HG02571 (cell line): Measurements from ENCODE around the gene DHX29.

Source experiments
- ATAC-seq: cut with Tn5 transposase; IDR thresholded peaks from one replicate; pipeline ENCODE4 v1.9.1; 2021; ENCODE audit warnings: mild to moderate bottlenecking, moderate library complexity; ENCODE audit not compliant: unreplicated experiment

DHX29 gene, protein sequence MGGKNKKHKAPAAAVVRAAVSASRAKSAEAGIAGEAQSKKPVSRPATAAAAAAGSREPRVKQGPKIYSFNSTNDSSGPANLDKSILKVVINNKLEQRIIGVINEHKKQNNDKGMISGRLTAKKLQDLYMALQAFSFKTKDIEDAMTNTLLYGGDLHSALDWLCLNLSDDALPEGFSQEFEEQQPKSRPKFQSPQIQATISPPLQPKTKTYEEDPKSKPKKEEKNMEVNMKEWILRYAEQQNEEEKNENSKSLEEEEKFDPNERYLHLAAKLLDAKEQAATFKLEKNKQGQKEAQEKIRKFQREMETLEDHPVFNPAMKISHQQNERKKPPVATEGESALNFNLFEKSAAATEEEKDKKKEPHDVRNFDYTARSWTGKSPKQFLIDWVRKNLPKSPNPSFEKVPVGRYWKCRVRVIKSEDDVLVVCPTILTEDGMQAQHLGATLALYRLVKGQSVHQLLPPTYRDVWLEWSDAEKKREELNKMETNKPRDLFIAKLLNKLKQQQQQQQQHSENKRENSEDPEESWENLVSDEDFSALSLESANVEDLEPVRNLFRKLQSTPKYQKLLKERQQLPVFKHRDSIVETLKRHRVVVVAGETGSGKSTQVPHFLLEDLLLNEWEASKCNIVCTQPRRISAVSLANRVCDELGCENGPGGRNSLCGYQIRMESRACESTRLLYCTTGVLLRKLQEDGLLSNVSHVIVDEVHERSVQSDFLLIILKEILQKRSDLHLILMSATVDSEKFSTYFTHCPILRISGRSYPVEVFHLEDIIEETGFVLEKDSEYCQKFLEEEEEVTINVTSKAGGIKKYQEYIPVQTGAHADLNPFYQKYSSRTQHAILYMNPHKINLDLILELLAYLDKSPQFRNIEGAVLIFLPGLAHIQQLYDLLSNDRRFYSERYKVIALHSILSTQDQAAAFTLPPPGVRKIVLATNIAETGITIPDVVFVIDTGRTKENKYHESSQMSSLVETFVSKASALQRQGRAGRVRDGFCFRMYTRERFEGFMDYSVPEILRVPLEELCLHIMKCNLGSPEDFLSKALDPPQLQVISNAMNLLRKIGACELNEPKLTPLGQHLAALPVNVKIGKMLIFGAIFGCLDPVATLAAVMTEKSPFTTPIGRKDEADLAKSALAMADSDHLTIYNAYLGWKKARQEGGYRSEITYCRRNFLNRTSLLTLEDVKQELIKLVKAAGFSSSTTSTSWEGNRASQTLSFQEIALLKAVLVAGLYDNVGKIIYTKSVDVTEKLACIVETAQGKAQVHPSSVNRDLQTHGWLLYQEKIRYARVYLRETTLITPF (N-terminal part only)

GRCh38 chr5:55307383-55308253 lies at the start of gene DHX29, which contains the start of gene MTREX:
Gene DHX29 (minus strand): TSS chr5:55307694. CDS start chr5:55307573, 121 bp downstream.
Gene MTREX (plus strand): TSS chr5:55307989. CDS start chr5:55308014, 25 bp downstream.
- ATAC-seq, result peak; percentile 90

DNA sequence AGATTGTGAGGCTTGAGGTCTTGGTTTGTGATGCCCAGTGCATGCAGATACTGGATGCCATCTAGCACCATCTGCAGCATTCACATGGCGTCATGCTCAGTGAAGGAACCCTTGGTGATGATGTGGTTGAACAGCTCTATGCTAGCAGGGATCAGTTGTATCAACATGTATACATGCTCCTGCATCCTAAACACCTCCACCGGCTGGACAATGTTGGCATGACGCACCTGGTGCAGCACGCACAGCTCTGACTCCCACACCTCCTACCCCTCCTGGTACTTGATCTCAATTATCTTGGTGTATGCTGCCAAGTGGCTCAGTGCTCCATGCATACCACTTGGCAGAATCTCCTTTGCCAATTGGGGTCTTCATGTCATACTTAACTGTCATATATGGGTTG lies 49.4 kb upstream of the DHX29 start:
- ATAC-seq, result no peak

- ATAC-seq, result no peak
These were observed 43.3 kb upstream of the DHX29 start for GRCh38 chr5:55350754-55351153.

- no peak for ATAC-seq
These were observed 40.3 kb upstream of the DHX29 start for GRCh38 chr5:55347786-55348185.

DNA sequence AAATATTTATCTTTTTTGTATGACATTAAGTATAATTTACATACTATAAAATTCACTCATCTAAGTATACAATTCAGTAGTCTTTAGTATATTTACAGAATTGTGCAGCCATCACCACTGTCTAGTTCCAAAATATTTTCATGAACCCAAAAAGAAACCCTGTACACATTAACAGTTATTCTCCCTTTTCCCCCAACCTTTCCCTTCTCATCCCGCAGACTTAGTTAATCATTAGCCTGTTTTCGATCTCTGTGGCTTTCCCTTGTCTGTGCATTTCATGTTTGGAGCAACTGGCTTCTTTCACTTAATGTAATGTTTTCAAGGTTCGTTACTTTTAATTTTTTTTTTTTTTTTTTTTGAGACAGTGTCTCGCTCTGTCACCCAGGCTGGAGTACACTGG lies 37.8 kb upstream of the DHX29 start:
- no peak for ATAC-seq

GRCh38 chr5:55344392-55344992 lies 37.0 kb upstream of the DHX29 start:
- ATAC-seq, result no peak

DNA sequence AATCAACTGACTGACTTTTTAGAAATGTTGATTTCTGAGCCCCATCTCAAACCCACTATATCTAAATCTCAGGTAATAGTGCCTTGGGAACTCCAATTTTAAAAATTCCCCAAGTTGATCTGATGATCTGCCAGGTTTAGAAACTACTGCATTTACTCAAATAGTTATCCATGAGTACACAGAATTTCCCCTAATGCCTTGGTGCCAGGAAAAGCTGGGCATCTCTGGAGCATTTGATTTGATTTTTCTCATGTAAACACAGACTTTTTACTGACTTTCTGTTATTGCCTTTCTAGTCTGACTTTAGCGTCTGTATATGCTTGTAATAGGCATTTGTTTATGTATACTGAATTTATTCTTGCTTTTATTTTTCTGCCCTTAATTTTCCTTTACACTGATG lies 36.1 kb upstream of the DHX29 start:
- ATAC-seq, result no peak

GRCh38 chr5:55343107-55343506 lies 35.6 kb upstream of the DHX29 start:
- no peak for ATAC-seq

DNA sequence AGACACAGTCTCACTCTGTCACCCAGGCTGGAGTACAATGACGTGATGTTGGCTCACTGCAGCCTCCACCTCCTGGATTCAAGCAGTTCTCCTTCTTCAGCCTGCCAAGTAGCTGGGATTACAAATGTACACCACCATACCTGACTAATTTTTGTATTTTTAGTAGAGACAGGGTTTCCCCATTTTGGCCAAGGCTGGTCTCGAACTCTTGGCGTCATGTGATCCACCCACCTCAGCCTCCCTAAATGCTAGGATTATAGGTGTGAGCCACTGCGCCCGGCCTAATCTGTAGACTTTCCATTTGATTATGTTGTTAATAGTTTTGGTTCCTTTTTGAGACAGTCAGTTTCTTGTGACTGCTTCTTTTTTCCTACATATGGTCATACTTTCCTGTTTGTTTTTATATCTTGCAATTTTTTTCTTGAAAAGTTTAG lies 31.3 kb upstream of the DHX29 start:
- ATAC-seq, result peak; percentile 56

- no peak for ATAC-seq
These were observed 30.7 kb upstream of the DHX29 start for GRCh38 chr5:55338092-55338613.

DNA sequence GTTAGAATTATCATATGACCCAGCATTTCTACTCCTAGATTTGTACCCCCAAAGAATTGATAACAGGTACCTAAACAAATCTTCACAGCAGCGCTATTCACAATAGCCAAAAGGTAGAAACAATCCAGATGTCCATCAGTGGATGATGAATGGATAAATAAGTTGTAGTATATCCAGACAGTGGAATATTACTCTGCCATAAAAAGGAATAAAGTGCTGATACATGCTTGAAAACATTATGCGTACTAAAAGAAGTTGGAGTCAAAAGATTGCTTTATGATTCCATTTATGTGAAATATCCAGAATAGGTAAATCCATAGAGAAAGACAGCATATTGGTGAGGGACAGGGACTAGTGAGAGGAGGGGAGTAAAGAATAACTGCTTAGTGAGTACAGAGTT lies 26.3 kb upstream of the DHX29 start:
- ATAC-seq, result no peak

DNA sequence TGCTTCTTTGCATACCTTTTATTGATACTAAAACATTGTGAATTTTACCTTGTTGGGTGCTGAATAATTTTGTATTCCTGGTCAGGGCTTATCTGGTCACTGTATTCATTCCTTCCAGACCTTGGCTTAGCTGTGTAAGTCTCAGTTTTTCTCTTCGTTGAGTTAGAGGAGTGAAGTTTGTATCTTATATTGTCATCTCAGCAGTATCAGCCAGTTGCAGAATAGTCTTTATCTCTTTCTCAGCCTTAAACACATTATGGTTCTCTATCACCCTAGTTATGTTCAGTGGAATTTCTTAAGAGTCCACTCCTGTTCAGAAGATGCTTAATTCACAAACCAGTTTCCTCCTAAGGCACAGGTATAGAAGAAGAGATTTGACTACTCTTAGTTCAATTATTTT lies 25.5 kb upstream of the DHX29 start:
- no peak for ATAC-seq

DNA sequence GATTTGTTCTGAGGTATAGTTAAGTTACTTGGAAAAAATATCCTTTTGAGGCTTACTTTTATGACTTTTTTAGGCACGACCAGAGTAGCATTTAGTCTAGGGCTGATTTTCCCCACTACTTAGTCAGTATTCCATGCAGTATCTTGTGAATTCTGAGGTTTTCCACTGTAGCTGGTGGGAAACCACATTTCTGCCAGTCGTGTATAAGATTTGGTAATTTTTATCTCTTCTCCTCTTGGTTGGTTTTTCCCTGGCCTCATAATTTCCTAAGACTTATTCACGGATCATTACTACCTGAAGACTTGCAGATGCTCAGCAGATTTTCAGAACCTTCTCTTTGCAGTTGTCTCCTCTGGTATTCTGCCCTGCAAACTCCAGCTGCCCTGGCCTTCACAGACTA lies 23.8 kb upstream of the DHX29 start:
- ATAC-seq, result no peak

DNA sequence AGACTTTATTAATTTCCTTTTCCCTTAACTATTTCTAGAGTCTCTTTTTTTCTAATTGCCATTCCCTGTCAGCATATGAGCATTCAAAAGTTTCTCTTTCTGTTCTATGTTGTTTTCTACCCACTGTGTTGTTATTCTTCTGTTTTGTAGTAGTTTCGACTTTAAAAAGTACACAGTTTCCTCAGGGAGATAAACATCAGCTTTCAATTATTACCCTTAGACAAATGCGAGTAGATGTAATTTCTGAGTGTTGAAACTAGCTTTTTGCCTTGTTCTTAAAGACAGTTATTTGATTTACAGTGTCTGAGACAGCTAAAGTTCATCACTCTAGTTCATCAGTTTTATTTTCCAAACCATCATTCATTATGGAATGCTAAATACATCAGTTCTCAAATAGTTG lies 19.8 kb upstream of the DHX29 start:
- no peak for ATAC-seq

DNA sequence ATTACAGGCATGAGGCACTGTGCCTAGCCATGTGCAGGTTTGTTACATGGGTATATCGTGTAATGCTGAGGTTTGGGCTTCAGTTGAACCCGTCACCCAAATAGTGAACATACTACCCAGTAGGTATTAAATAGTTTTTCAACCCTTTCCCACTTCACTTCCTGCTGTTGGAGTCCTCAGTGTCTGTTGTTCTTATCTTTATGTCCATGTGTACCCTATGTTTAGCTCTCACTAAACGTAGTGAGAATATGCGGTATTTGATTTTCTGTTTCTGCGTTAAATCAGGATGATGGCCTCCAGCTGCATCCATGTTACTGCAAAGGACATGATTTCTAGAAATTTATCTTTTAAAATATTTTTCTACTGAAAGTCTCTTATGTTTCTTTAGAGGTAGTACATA lies 18.1 kb upstream of the DHX29 start:
- ATAC-seq, result no peak

- no peak for ATAC-seq
These were observed 17.4 kb upstream of the DHX29 start for GRCh38 chr5:55324815-55325418.

- no peak for ATAC-seq
These were observed 16.5 kb upstream of the DHX29 start for GRCh38 chr5:55324006-55324405.

DNA sequence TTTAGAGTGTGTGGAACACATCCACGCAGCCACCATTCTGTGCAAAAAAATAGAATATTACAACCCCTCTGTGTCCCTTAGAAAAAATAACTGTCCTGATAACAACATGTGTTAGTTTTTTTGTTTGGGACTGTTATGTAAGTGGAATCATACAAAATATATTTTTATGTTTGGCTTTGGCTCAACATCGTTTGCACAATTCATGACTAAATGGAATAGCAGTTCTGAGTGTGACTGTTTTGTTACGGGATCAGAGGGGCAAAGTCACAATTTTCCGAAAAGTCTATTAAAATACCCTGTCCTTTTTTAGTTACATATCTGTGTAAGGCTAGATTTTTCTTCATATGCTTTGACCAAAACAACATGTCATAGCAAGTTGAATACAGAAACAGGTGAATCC lies 13.1 kb upstream of the DHX29 start:
- ATAC-seq, result no peak

- ATAC-seq, result no peak
These were observed 12.0 kb upstream of the DHX29 start for GRCh38 chr5:55319491-55319890.
